OCI-LY3 (cell line): Measurements from ENCODE around the gene SERINC2.

Experiments used
- H2AFZ ChIP-seq: fragments of 200-600, 300-600 bp; shearing (Covaris generic); 2 replicates; pipeline ENCODE4 v1.6.0; 2014; ENCODE audit warnings: antibody characterized with exemption, low read depth, low read length
- H3K27ac ChIP-seq: fragments of 200-600, 300-600 bp; sonication (generic); 2 replicates; pipeline ENCODE4 v1.5.1; 2014; ENCODE audit warnings: mild to moderate bottlenecking, low read length, moderate library complexity, mixed read lengths
- H3K27me3 ChIP-seq: fragments of 200-600, 300-600 bp; sonication (generic); 2 replicates; pipeline ENCODE4 v1.6.1; 2014; ENCODE audit warnings: low read depth, low read length, mixed read lengths
- H3K36me3 ChIP-seq: fragments of 200-600, 300-600 bp; sonication (generic); replicated peaks from 2 replicates; pipeline ENCODE3; 2014; ENCODE audit warnings: low read depth, low read length, mixed read lengths
- H3K4me1 ChIP-seq: fragments of 300-600, 200-600 bp; sonication (generic); 2 replicates; pipeline ENCODE4 v1.6.1; 2014; ENCODE audit warnings: low read length, mixed read lengths
- H3K4me2 ChIP-seq: fragments of 200-600, 300-600 bp; sonication (generic); 2 replicates; pipeline ENCODE4 v1.6.1; 2014; ENCODE audit warnings: low read length, mixed read lengths
- H3K4me3 ChIP-seq: fragments of 300-600, 200-600 bp; sonication (generic); 2 replicates; pipeline ENCODE4 v1.5.1; 2014; ENCODE audit warnings: antibody characterized with exemption, mild to moderate bottlenecking, low read length, moderate library complexity
- H3K79me2 ChIP-seq: fragments of 300-600, 200-600 bp; shearing (Covaris generic); 2 replicates; pipeline ENCODE4 v1.6.1; 2014; ENCODE audit warnings: mild to moderate bottlenecking, low read length, mixed read lengths
- H3K9ac ChIP-seq: fragments of 300-600, 200-600 bp; shearing (Covaris generic); 2 replicates; pipeline ENCODE4 v1.6.0; 2014; ENCODE audit warnings: mild to moderate bottlenecking, low read length, moderate library complexity
- H3K9me3 ChIP-seq: fragments of 200-600, 300-600 bp; shearing (Covaris generic); 2 replicates; pipeline ENCODE4 v1.6.1; 2014; ENCODE audit warnings: low read length, mixed read lengths; ENCODE audit not compliant: insufficient read depth
- H4K20me1 ChIP-seq: fragments of 200-600, 300-600 bp; sonication (generic); 2 replicates; pipeline ENCODE4 v1.6.1; 2016; ENCODE audit warnings: low read length, mixed read lengths; ENCODE audit not compliant: insufficient read depth
- EZH2phosphoT487 ChIP-seq: fragments of 200-600 bp; shearing (Covaris generic); IDR thresholded peaks from 2 replicates; pipeline ENCODE4 v1.6.1; 2018; ENCODE audit warnings: antibody characterized with exemption, mixed run types, low read depth
- TF ChIP-seq, protein P1 (sequence below): fragments of 200-600, 300-600 bp; sonication (generic); IDR thresholded peaks from 2 replicates; pipeline ENCODE4 v1.5.1; 2014; ENCODE audit warnings: antibody characterized with exemption, low read length, low read depth

SERINC2 gene

GRCh38 chr1:31441558-31441957 lies 28.5 kb downstream of the SERINC2 start:
- Histone ChIP-seq H3K36me3 (no peaks in the 10 kb centered on the region), H3K27me3 (no peaks in the 10 kb centered on the region), H2AFZ (no peak overlapping the region), H3K9me3 (0 out of 2 replicates have a peak, but pooled peaks cover 5% of the 10 kb centered on the region), H3K79me2 (no peaks in the 10 kb centered on the region), H4K20me1 (no peaks in the 10 kb centered on the region), H3K4me1 (no peaks in the 10 kb centered on the region), H3K4me2 (no peak overlapping the region), H3K4me3 (no peak overlapping the region), H3K27ac (no peak overlapping the region), H3K9ac (no peak overlapping the region)
- TF ChIP-seq, protein P1, sequence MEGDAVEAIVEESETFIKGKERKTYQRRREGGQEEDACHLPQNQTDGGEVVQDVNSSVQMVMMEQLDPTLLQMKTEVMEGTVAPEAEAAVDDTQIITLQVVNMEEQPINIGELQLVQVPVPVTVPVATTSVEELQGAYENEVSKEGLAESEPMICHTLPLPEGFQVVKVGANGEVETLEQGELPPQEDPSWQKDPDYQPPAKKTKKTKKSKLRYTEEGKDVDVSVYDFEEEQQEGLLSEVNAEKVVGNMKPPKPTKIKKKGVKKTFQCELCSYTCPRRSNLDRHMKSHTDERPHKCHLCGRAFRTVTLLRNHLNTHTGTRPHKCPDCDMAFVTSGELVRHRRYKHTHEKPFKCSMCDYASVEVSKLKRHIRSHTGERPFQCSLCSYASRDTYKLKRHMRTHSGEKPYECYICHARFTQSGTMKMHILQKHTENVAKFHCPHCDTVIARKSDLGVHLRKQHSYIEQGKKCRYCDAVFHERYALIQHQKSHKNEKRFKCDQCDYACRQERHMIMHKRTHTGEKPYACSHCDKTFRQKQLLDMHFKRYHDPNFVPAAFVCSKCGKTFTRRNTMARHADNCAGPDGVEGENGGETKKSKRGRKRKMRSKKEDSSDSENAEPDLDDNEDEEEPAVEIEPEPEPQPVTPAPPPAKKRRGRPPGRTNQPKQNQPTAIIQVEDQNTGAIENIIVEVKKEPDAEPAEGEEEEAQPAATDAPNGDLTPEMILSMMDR = no peak
- TF ChIP-seq EZH2phosphoT487 = no peak

DNA sequence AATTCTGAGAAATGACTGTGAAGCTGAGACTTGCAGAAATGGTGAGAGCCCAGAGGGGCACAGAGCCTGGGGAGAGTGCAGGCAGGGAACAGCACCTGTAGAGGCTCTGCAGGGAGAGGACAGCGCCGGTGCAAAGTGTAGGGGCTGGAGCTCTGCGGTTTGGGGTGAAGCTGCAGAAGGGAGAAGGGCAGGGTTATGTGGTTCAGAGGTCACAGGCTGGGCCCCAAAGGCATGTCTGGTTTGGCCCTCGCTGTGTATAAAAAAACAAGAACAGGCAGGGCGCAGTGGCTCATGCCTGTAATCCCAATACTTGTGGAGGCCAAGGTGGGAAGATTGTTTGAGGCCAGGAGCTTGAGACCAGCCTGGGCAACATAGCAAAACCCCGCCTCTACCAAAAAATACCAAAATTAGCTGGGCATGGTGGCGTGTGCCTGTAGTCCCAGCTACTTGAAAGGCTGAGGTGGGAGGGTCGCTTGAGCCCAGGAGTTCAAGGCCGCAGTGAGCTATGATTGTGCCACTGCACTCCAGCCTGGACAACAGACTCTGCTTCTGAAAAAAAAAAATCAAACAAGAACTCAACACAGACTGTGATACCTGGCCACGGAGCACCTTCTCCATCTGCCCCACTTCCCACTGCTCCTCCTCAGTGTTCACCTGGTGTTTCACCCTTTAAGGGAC lies 29.1 kb downstream of the SERINC2 start:
- H3K36me3 ChIP-seq = no peaks in the 10 kb centered on the region

GRCh38 chr1:31442648-31442994 lies 29.6 kb downstream of the SERINC2 start:
- TF ChIP-seq, protein P1 = no peak
- TF ChIP-seq EZH2phosphoT487 = no peak
- Histone ChIP-seq H2AFZ (no peak overlapping the region), H3K9me3 (0 out of 2 replicates have a peak, but pooled peaks cover 5% of the 10 kb centered on the region), H4K20me1 (no peaks in the 10 kb centered on the region), H3K36me3 (no peaks in the 10 kb centered on the region), H3K4me2 (no peak overlapping the region), H3K27ac (no peak overlapping the region), H3K9ac (no peak overlapping the region), H3K79me2 (no peaks in the 10 kb centered on the region), H3K27me3 (no peaks in the 10 kb centered on the region), H3K4me3 (no peak overlapping the region), H3K4me1 (no peaks in the 10 kb centered on the region)

More for the DNA sequence above, 29.1 kb downstream of the SERINC2 start:
- Histone ChIP-seq H3K27me3 (no peaks in the 10 kb centered on the region), H3K9me3 (0 out of 2 replicates have a peak, but pooled peaks cover 5% of the 10 kb centered on the region), H4K20me1 (no peaks in the 10 kb centered on the region), H3K79me2 (no peaks in the 10 kb centered on the region), H3K9ac (no peak overlapping the region), H2AFZ (no peak overlapping the region), H3K4me2 (no peak overlapping the region), H3K4me1 (no peaks in the 10 kb centered on the region), H3K27ac (no peak overlapping the region), H3K4me3 (no peak overlapping the region)
- TF ChIP-seq, protein P1 = no peak
- no peak for TF ChIP-seq EZH2phosphoT487

DNA sequence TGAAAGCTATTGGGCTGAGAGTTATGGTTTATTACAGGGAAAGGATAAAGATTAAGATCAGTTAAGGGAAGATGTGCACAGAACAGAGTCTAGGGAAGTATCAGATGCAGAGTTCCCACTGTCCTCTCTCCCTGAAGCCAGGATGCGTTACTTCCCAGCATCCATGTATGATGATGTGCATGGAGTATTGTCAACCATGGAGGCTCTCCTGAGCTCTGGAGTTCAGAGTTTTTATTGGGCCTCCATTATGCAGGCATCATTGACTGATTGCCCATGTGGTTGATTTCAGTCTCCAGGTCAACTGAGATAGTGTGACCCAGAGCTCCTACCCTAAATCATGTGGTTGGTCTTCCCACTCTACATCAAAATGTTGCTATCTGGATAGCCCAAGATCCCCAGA lies 30.7 kb downstream of the SERINC2 start:
- no peak overlapping the region for H3K4me2 ChIP-seq
- no peak overlapping the region for H2AFZ ChIP-seq
- H3K9me3 ChIP-seq = 0 out of 2 replicates have a peak, but pooled peaks cover 5% of the 10 kb centered on the region
- no peak overlapping the region for H3K4me3 ChIP-seq
- H3K27ac ChIP-seq = no peak overlapping the region
- H3K36me3 ChIP-seq = no peaks in the 10 kb centered on the region
- no peaks in the 10 kb centered on the region for H4K20me1 ChIP-seq
- no peaks in the 10 kb centered on the region for H3K27me3 ChIP-seq
- no peaks in the 10 kb centered on the region for H3K79me2 ChIP-seq
- H3K9ac ChIP-seq = no peak overlapping the region
- TF ChIP-seq, protein P1 = no peak
- no peak for TF ChIP-seq EZH2phosphoT487
- H3K4me1 ChIP-seq = no peaks in the 10 kb centered on the region
